ENCODE measurements around the gene ST3GAL4.

GRCh38 chr11:126408496-126408895, 53.0 kb downstream of the ST3GAL4 start:
- TF ChIP-seq EZH2 (IDR thresholded peaks at IDR 0.05; ENCODE audit: insufficient read depth, poor library complexity, severe bottlenecking) (no peak), EZH2phosphoT487 (IDR thresholded peaks at IDR 0.05; ENCODE audit: insufficient read depth, low read depth) (no peak)

Measured in GM23248 (cell line).